Measurements from ENCODE around the gene MEGF11.
A peak's percentile ranks its signal among the peaks of the same experiment; 100 is the strongest.

Gene MEGF11

GRCh38 chr15:66253418-66254088, at the start of gene MEGF11:
MEGF11 (minus strand) TSS chr15:66253750; CDS start chr15:66128403, 125,347 bp downstream.
- peak; percentile 9 for DNase-seq

GRCh38 chr15:66302489-66303278, 49.1 kb upstream of the MEGF11 start:
- no peak for DNase-seq

DNA sequence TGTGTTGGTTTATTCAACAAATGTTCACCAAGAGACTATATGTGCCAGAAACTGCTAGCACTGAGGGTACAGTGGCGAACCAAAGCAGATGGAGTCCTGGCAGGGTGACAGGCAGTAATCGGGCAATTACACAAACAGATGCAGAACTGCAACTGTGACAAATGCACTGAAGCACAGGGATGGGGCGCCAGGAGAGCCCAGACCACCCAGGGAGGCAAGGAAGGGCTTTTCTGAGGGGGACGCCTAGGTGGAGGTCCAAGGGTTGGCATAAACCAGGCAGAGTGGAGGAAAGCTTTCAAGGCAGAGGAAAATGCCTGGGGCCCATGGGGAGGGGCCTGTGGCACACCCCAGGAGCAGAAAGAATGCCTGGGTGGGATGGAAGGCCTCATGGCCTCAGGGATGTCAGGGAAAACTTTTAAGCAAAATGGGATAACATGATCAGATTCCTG, 45.3 kb upstream of the MEGF11 start:
- DNase-seq: no peak

DNA sequence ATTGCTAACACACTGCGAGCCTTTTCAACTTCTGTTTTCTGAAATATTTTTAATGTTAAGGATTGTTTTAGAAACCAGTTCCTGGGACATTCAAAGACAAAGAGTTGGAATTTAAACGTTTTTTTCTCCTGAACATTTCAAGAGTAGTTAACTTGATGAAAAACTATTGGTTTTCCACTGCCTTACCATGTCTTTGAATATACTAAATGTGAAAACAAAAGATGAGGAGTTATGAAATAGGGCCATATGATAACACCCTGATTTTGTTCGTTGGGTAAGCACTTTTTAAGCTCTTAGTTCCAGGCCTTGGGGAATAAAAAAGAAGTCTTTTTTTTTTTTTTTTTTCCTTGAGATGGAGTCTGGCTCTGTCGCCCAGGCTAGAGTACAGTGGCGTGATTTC, 42.6 kb upstream of the MEGF11 start:
- DNase-seq: no peak

- no peak for DNase-seq
Measured at GRCh38 chr15:66294932-66295235, 41.3 kb upstream of the MEGF11 start.

DNA sequence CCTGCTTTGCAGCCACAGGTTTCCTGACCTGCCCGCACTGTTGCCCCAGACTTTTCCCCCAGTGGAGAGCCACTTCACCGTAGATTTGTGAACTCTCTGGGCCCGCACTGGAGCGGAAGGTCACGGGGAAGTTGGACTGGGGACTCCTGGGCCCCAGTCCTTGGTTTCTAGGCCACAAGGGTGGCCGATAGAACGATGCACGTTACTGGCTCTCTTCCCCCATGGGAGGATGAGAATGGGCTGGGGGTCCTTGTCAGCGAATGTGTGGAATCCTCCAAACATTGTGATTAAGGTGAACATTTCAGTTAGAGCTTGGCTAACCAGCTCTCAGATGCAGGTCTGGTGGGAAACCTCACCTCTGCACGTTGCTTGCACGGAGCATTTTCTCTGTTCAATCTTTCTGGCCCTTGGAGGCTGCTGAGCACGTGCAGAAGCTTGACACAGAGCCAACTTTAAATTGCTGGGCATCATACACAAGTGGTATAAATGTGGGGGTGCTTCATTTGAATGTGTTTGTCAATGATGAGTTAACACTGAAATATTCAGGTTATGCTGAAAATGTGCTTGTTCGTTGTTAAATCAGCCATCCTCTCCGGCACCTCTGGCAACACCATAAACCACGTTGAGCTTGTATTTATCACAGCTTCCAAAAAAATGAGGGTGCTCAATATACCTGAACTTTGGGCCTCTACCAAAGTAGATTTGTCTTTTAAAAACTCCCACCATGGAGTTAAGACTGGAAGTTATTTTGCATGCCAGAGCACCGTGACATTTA, 40.8 kb upstream of the MEGF11 start:
- DNase-seq: no peak

GRCh38 chr15:66293419-66294156, 40.0 kb upstream of the MEGF11 start, which contains the start of gene DIS3L:
DIS3L (plus strand) TSS chr15:66293568; CDS start chr15:66293597, 29 bp downstream.
- peak; percentile 76 for DNase-seq

- DNase-seq: no peak
Measured at GRCh38 chr15:66292571-66293418, 39.2 kb upstream of the MEGF11 start.

DNA sequence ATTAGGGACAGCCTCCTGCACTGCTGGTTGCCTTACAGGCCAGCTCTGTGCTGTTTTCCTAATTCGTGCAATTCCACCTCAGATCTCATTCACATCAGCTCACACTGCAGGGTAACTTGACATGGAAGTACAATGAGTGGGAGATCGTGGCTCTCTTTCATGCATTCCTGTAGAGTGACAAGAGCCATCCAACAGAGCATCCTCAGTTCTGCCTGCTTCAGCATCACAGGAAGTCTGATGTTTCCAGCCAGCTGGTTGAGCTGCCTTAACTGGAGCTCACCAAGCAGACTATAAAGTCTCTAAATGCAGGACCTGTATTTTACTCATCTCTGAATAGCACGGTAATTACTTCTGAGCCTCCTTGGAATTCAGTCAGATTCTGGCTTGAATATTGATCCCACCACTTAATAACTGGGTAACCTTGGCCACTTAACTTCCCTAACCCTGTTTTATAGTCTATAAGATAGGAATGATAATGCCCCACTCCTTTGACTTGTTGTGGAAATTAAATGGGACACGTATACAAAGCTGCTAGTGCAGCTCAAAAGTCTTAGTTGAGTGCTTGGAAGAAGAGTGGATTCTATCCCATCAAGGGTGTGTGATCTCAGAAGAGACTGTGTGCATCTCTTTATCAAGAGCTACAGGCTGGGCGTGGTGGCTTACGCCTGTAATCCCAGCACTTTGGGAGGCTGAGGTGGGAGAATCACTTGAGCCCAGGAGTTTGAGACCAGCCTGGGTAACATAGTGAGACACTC, 38.4 kb upstream of the MEGF11 start:
- peak; percentile 5 for DNase-seq

DNA sequence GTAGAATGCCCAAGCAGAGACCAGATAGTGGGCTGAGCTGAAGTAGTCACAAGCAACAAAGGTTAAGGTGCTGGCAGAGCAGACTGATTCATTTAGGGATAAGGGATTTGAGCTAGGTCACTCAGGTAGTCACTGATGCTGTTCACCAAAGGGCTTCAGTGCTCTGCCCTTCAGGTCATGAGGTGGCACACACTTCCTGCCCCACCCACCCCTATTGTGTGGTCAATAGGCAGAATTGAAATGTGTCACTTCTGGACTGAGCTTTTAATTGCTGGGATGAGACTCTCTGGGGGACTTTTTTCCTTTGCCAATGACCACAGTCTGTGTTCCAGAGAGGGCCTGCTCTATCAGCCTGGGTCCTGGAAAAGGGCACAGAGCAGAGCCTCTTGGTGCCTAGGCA, 37.0 kb upstream of the MEGF11 start:
- peak; percentile 4 for DNase-seq

- no peak for DNase-seq
Measured at GRCh38 chr15:66290007-66290406, 36.5 kb upstream of the MEGF11 start.

- DNase-seq: no peak
Measured at GRCh38 chr15:66288551-66289185, 35.1 kb upstream of the MEGF11 start.

DNA sequence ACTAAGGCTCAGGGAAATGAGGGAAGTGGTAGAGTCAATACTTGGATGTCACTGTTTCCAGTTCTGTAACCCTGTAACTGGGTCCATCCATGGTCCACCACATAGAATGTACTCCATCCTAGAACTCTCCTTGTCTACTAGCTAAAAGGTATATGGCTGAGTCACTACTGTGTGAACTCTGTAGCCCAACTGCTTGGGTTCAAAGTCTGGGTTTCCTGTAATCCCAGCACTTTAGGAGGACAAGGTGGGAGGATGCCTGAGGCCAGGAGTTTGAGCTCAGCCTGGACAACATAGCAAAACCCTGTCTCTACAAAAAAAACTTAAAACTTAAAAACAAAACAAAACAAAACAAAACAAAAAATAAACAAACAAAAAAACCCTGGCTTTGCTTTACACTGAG, 34.5 kb upstream of the MEGF11 start:
- no peak for DNase-seq

DNA sequence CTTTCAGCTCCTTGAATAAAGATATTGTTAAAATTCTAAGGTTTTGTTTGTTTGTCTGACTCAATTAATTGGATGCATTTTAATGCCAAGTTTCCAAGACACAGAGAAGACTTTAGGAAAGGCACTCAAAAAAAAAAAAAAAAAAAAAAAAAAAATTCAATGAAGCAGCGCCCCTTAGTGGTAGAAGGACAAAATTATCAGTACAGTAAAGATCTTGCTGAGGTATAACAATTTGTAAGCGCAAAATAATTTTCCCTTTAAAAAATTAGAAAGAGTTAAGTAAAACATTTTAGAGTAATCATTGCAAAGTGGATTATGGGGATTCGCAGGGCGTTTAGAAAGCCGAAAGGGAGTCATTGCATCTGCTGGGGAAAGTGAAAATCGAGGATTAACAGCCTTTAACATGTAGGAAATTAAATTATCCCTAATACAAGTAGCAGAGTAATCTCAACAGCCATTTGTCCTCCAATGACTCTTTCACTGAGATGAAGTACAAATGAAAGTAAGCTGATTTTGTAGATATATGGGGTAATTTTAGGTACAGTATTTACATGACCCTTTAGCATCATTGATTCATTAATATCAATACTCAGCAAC, 34.0 kb upstream of the MEGF11 start:
- DNase-seq: no peak

DNA sequence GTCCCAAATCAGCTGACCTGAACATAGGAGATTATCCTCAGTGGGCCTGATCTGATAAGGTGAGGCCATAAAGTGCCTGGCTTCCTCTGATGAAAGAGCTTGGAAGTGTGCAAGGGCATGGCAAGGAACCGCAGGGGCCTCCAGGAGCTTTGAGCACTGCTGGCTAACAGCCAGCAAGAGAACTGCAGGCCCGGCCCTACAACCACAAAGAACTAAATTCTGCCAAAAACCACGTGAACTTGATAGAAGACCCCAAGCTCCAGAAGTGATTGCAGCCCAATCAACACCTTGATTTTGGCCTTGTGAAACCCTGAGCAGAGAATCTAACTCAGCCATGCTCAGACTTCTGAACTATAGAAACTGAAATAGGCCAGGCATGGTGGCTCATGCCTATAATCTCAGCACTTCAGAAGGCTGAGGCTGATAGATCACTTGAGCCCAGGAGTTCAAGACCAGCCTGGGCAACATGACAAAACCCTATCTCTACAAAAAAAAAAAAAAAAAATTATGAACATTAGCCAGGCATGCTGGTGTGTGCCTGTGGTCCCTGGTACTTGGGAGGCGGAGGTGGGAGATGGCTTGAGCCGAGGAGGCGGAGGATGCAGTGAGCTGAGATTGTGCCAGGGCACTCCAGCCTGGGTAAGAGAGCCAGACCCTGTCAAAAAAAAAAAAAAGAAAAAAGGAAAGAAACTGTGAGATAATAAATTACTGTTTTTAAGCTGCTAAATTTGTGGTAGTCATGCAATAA, 32.2 kb upstream of the MEGF11 start:
- DNase-seq: no peak

GRCh38 chr15:66284271-66284670, 30.7 kb upstream of the MEGF11 start:
- no peak for DNase-seq

DNA sequence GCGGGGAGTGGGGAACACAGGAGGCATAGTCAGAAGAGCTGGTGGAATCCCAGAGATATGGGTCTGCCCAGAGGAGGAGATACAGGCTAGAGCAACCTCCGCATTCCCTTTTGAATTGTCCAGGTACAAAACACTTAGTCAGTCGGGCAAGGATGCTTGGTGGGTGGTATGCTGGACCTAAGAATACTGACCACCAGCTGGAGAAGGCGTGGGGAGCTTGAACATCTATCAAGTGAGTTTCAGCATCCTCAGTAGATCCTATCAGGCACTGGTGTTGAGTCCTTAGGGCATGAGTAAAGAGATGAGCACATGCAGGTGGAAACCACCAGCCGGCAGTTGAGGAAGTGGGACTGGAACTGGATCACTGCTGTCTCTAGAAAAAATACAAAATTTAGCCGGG, 25.1 kb upstream of the MEGF11 start:
- no peak for DNase-seq

- DNase-seq: no peak
Measured at GRCh38 chr15:66278056-66278455, 24.5 kb upstream of the MEGF11 start.

- no peak for DNase-seq
Measured at GRCh38 chr15:66276546-66276945, 23.0 kb upstream of the MEGF11 start.

All from CD4-positive, alpha-beta T cell treated with Interleukin-17A for 4 hours (primary cell).